Measurements from ENCODE around the gene ZCCHC7. TPM values are rescaled to one million over a fixed set of nuclear protein-coding genes. Genes with fewer than 3 reads are reported as not detected.
"Not testable (repeated sequence)": the region's sequence is repeated elsewhere in the genome, so short reads cannot be mapped to it uniquely, and the experiment has no call there.

ZCCHC7 gene
- total RNA-seq, 1 donor from 2014 or later: 20.9 TPM

- no peak for ATAC-seq
- no peak overlapping the region for H3K4me3 ChIP-seq
- no peaks in the 10 kb centered on the region for H3K4me1 ChIP-seq
- no peak for DNase-seq
- TF ChIP-seq, protein P1, sequence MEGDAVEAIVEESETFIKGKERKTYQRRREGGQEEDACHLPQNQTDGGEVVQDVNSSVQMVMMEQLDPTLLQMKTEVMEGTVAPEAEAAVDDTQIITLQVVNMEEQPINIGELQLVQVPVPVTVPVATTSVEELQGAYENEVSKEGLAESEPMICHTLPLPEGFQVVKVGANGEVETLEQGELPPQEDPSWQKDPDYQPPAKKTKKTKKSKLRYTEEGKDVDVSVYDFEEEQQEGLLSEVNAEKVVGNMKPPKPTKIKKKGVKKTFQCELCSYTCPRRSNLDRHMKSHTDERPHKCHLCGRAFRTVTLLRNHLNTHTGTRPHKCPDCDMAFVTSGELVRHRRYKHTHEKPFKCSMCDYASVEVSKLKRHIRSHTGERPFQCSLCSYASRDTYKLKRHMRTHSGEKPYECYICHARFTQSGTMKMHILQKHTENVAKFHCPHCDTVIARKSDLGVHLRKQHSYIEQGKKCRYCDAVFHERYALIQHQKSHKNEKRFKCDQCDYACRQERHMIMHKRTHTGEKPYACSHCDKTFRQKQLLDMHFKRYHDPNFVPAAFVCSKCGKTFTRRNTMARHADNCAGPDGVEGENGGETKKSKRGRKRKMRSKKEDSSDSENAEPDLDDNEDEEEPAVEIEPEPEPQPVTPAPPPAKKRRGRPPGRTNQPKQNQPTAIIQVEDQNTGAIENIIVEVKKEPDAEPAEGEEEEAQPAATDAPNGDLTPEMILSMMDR (IDR thresholded peaks at IDR 0.05): no peak
- H3K36me3 ChIP-seq: no peaks in the 10 kb centered on the region
- intact Hi-C loops (cut with DNase I): no loop called here
- H3K9me3 ChIP-seq: no peaks in the 10 kb centered on the region
- no peak overlapping the region for H3K27ac ChIP-seq
- H3K27me3 ChIP-seq: no peaks in the 10 kb centered on the region
These were observed 20.0 kb upstream of the ZCCHC7 start for GRCh38 chr9:37100327-37100726.

GRCh38 chr9:37100741-37101140 is 19.6 kb upstream of the ZCCHC7 start:
- intact Hi-C loops (cut with DNase I): no loop called here
- no peak overlapping the region for H3K4me3 ChIP-seq
- TF ChIP-seq, protein P1 (IDR thresholded peaks at IDR 0.05): no peak
- no peaks in the 10 kb centered on the region for H3K36me3 ChIP-seq
- no peaks in the 10 kb centered on the region for H3K27me3 ChIP-seq
- no peaks in the 10 kb centered on the region for H3K9me3 ChIP-seq
- DNase-seq (no peak), ATAC-seq (no peak)
- no peak overlapping the region for H3K27ac ChIP-seq
- H3K4me1 ChIP-seq: no peaks in the 10 kb centered on the region

DNA sequence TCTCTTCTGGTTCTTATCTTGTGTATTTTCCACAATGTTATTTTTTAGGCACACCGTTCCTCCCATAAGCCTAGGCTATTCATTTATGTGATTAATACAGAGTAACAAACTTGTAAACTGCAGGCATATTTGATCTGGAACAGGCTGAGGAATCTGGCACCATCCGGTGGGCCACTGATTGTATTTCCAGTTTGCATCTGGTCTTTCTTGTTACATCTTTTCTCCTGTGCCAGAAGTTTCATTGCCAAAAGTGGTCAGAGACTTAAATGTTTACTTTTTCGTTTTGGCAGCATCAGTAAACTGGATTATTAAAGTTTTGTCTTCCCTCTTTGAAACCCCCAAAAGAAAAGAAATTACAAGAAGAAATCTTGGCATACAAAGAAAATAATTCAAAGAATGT is 17.9 kb upstream of the ZCCHC7 start:
- DNase-seq: no peak
- no peaks in the 10 kb centered on the region for H3K9me3 ChIP-seq
- no peak overlapping the region for H3K4me3 ChIP-seq
- intact Hi-C loops (cut with DNase I): no loop called here
- TF ChIP-seq, protein P1 (IDR thresholded peaks at IDR 0.05): no peak
- ATAC-seq: no peak
- H3K27ac ChIP-seq: no peak overlapping the region
- no peaks in the 10 kb centered on the region for H3K36me3 ChIP-seq
- H3K27me3 ChIP-seq: peaks cover 7% of the 10 kb centered on the region
- no peaks in the 10 kb centered on the region for H3K4me1 ChIP-seq

DNA sequence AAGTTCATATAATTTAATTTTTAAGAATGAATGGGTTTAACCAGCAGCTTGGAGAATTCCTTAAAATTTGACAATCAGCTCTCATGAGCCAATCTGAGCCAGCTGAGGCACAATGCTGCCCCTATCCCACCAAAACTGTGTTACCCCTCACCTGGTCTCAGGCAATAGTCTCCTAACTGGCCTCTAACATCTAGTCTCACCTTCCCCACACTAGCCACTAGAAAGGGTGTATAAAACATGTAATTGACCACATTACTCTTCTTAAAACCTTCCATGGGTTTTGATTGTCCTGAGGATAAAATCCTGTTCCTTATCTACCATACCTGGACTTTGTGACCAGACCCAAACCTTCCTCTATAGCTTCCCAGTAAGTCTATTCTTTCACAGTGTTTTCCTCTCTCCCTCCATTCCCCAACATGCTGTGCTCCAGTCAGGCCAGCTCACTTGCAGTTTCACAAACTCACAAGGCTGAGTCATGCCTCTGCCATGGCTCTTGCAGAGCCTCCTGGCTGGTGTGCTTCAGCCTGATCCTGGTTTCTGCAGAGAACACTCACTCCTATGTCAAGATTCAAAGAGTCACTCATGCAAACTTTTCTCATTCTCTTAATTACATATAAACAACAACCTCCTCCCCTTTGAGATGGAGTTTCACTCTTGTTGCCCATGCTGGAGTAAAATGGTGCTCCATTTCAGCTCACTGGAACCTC is 16.0 kb upstream of the ZCCHC7 start:
- ATAC-seq: no peak
- TF ChIP-seq, protein P1 (IDR thresholded peaks at IDR 0.05): no peak

DNA sequence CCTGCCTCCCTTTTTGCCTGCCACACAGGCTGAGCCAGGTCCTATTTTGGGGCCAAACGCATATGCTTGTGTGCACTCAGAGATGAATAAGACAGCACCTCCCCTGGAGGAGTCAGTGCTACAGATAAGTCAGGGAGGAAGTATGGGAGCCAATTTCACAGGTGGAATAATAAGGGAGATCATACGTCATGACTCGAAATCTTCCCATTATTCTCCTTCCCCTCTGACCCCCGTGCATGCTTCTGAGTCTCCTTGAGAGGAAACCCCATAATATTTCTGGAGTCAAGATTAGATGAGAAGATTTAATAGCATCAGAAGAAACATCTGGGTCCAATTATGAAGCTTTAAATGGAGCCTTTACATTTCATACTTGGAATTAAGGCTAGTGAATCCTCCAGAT is 15.1 kb upstream of the ZCCHC7 start:
- TF ChIP-seq, protein P1 (IDR thresholded peaks at IDR 0.05): no peak
- H3K27me3 ChIP-seq: peaks cover 12% of the 10 kb centered on the region
- ATAC-seq (no peak), DNase-seq (no peak)
- H3K9me3 ChIP-seq: no peaks in the 10 kb centered on the region
- no peaks in the 10 kb centered on the region for H3K36me3 ChIP-seq
- no peak overlapping the region for H3K27ac ChIP-seq
- no peak overlapping the region for H3K4me3 ChIP-seq
- no peaks in the 10 kb centered on the region for H3K4me1 ChIP-seq
- intact Hi-C loops (cut with DNase I): no loop called here

More for the DNA sequence above, 16.0 kb upstream of the ZCCHC7 start:
- intact Hi-C loops (cut with DNase I): no loop called here
- Histone ChIP-seq H3K27ac (no peak overlapping the region), H3K36me3 (no peaks in the 10 kb centered on the region), H3K4me1 (no peaks in the 10 kb centered on the region), H3K9me3 (no peaks in the 10 kb centered on the region), H3K4me3 (no peak overlapping the region), H3K27me3 (peaks cover 12% of the 10 kb centered on the region)
- DNase-seq: no peak

DNA sequence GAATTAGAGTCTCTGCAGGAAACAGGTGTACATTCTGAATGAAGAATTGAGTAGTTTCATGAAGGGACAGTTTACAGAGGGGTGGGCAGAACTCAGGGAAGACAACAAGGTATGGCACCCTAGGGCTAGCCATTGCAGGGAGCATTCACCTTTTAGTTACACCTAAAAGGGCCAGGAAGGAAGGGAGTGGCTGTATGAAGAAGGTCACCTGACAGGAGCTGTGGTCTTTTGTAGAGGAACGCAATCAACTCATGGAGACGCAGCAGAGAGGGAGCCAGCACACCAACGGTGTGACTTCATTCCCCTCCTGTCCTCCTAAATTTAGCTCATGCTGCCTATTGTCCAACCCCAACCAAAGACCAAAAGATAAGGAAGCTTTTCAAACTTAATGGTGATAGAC is 12.7 kb upstream of the ZCCHC7 start:
- Histone ChIP-seq H3K9me3 (no peaks in the 10 kb centered on the region), H3K4me1 (no peaks in the 10 kb centered on the region), H3K27me3 (peaks cover 12% of the 10 kb centered on the region), H3K4me3 (no peak overlapping the region), H3K36me3 (no peaks in the 10 kb centered on the region), H3K27ac (no peak overlapping the region)
- ATAC-seq (no peak), DNase-seq (no peak)
- TF ChIP-seq, protein P1 (IDR thresholded peaks at IDR 0.05): no peak
- intact Hi-C loops (cut with DNase I): no loop called here

DNA sequence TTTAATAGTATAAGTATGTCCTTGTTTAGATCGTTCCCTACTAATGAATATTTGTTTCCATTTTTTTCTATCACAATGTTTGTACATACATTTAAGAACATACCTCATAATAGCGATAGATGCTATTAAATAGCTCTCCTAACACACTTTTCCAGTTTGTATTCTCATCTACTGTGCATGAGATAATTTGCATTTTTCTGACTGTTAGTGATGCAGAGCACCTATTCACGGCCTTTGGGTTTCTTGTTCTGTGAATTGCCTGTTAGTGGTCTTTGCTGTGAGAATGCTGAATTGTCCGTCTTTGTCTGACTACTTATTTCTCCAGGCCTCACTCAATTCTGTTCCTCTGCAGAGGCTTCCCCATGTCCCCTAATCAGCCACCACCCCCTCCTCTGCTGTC is 5.9 kb upstream of the ZCCHC7 start:
- H3K4me1 ChIP-seq; intact Hi-C loops (cut with DNase I); H3K9me3 ChIP-seq; H3K4me3 ChIP-seq; DNase-seq; H3K27ac ChIP-seq; ATAC-seq; H3K27me3 ChIP-seq; H3K36me3 ChIP-seq: not testable (repeated sequence)
